ENCODE data around the gene UNKL.
"Not testable (repeated sequence)": the region's sequence is repeated elsewhere in the genome, so short reads cannot be mapped to it uniquely, and the experiment has no call there.

The UNKL gene

DNA sequence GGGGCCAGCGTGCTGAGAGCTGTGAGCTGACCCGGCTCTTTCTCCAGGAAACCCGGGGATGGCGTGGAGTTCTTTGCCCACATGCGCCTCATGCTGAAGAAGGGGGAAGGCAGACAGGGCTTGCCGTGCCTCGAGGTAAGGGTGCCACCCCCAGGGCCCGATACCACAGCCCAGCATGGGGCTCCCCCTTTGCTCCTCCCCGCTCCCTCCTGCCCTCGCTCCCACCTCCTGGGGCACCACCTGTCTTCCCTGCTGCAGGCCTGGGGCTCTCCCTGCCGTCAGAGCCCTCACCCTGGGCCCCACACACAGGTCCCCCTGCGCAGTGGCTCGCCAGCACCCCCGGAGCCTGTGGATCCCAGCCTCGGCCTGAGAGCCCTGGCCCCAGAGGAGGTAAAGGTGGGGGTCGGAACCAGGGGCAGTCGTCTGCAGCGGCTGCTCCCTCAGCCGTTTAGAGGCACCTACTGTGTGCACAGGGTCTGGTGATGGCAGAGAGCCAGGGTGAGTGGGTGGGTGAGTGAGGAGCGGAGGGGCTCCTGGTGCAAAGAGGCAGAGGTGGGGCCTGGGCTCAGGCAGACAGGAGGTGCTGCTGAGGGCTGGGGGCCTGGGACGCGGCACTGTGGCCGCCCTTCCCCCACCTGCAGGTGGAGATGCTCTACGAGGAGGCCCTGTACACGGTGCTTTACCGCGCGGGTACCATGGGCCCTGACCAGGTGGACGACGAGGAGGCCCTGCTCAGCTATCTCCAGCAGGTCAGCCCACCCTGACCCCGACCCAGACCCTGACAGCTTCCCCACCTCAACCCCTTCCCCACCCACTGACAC is 75.4 kb downstream of the UNKL start:
- DNase-seq (ENCODE audit: low read depth) = no peak

DNA sequence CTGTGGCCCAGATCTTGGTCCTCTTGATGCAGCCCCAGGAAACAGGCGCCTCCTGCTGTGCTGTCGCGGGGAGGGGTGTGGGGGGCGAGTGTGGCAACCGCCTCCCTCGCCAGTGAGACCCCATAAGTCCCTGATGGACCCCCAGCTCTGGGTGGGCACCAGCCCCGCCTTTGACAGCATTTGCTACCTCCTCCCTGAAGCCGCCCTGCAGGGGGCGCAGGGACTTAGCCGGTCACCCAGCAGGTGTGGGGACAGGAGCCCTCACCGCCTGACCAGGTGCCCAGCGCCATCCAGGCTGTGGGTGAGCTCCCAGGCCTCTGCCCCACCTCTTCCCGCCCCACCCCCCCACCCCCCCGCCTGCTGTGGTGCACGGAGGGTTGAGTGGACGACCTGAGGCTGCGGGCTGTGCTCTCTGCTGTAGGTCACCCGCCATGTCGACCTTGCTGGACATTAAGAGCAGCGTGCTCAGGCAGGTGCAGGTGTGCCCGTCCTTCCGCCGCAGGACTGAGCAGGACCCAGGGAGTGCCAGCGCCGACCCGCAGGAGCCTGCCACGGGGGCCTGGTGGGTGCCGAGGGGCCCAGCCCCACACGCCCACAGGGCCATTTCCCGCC is 76.3 kb downstream of the UNKL start:
- no peak for DNase-seq (ENCODE audit: low read depth)

DNA sequence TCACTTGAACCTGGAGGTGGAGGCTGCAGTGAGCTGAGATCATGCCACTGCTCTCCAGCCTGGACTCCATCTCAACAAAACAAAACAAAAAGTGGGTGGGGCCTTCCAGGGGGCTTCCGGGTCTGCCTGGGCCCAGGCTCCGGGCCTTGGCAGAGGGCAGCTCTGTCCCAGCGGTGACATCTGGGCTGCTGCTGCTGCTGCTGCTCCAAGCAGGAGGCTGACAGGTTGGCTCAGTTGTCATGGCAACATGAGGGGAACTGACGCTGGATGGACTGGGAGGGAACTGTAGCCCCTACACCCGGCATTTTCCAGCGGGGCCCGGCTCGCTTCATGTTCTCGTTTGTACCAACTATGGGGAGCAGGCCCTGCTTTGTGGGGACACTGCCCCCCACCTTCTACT is 77.0 kb downstream of the UNKL start:
- no peak for DNase-seq (ENCODE audit: low read depth)

DNA sequence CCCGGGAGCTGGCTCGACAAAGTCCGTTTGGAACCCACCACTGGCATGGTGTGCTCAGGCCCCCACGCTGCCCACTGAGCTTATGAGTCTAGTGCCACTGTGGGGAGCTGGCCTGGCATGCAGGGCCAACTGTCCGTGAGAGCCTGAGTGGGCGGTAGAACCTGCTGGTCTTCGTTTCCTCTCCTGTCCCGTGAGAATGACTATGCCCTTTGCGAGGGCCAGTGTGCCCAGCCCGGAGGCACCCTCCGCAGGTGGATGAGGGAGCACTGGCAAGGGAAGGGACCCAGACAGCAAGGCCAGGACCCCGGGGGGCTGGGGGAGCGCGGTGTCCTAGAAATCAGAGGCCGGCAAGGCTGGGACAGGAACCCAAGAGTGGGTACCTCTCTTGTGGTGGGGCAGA is 77.9 kb downstream of the UNKL start:
- DNase-seq (ENCODE audit: low read depth) = no peak

DNA sequence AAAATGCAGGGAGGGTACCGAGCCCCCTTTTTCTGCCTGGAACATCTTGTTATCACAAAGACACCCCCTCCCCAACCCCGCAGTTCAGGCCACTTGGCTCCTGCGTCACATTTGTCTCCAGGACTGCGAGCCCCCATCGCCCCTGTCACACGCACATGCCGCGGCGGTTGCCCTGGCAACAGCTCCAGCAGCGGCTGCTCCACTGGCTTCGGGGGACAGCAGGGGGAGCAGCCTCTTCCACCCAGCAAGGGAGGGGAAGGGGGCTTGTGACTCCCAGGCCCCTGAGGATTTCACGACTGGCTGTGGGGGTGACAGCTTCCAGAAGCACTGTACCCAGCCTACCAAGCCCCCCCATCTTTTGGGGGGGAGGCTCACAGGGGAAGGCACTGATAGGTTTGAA is 78.5 kb downstream of the UNKL start:
- no peak for DNase-seq (ENCODE audit: low read depth)

DNA sequence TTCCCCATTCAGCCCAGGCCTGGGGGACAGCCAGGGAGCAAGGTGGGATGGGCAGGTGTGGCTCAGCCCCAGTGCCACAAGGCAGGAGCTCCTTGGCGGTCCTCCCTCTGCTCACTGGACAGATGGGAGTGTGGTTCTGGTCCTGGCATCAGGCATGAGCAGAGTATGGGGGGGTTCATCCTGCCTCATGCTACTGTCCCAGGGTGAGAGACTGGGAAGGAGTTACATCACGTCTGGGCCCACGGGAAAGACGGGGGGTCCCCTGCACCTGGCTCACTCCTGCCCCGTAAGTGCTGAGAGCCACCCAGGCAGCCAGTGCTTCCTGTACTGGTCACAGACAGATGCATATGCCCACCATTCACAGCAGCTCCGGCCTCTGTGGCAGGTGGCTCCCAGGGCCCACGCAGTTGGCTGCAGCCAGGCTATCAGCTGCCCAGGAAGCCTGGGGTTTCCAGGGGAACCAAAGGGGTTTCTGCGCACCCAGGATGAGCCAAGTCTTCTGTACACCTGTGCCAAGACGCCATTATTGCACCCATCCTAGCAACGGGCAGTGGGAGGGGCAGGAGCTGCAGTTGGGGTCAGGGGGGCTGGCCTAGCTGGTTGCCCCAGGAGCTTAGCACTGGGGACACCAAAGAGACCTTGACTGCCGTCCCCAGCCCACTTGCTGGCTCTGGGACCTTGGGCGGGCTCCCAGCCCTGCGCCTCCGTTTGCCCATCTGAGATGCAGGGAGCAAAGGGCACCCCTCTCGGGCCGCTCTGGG is 79.1 kb downstream of the UNKL start:
- DNase-seq (ENCODE audit: low read depth) = no peak

DNA sequence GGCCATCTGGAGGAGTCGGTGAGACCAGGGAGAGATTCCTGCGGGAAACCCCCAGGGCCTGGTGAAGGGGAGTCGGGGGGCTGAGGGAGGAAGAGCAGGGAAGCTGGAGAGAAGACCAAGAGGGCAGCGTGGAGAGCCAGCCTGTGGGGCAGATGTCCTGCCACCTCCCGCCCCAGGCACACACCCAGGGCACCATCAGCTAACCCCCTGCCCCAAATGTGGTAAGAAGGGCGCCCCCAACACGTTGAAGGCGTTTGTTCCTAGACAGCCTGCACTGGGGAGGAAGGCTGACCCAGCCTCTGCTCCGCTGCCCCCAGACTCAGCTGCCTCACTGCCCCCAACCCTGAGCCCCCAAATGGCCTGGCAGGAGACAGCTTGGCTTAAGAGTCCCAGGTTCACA is 79.8 kb downstream of the UNKL start:
- DNase-seq (ENCODE audit: low read depth) = no peak

DNA sequence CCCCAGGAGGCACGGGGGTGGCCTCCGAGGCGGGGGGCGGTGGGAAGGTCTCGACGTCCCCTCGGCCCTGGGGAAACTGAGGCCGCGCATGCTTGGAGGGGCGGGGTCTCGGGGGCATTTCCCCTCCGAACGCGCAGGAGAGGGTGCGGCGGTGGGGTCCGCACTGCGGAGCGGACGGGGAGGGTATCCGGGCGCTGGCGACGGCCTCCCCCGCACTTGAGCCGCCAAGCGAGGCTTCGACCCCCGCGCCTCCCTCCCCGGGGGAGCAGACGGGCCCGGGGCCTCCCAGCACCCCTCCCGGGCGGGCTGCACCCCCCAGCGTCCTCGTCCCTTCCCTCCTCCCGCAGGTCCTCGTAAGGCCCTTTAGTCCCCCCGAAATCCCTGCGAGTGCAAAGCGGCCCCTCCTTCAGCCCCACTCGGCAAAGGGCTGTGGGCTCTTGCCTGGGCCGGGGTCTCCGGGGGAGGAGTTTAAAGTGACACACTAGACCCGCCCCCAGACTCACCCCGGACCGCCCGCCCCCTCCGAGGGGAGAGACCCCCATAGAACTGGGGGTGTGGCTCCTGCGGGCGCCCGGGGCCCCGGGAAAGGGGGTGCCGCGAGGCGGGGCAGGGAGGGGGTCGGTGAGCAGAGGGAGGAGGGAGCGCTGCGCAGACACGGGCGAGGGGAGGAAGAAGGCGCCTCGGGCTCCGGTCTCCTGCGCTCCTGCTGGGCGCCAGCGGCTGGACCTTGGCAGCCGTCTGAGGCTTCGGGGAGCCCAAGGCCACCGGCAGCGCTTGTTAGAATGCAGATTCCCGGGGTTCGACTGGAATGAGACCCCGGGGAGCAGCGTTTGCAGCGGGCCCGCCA is 80.4 kb downstream of the UNKL start:
- no peak for DNase-seq (ENCODE audit: low read depth)

DNA sequence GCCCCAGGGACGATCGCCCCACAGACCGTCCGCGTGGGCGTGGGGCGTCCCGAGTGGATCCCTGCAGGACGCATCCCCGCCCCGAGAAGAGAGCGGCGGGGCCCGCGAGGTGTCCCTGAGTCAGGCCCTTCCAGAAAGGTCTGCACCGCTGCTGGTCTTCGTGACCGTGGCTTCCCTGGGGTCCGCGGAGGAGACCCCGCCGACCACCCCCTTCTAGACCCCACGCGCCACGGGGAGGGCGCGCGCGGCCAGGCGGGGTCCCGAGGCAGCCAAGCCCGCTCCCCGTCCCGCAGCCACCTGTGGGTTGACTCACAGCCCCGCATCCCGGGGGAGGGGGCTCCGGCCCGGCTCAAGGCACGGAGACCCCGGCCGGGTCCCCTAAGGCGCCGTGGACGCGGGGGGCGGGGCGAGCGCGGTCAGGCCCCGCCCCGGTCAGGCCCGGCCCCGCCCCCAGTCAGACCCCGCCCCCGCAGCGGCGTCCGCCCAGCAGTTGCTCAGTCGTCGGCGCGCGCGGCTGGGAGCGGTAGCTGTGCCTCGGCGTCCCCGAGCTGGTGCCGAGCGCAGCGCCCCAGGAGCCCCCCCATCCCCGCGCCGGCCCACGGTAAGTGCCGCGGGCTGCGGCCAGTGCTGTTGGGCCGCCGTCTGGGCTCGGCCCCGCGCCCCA is 81.2 kb downstream of the UNKL start, which contains the start of gene BAIAP3:
Gene BAIAP3, plus strand, starts transcription at position 497 of the 664 bp plus-strand sequence. CDS start 4,905 bp downstream, outside the sequence.
- DNase-seq (ENCODE audit: low read depth) = peak; percentile 34

DNA sequence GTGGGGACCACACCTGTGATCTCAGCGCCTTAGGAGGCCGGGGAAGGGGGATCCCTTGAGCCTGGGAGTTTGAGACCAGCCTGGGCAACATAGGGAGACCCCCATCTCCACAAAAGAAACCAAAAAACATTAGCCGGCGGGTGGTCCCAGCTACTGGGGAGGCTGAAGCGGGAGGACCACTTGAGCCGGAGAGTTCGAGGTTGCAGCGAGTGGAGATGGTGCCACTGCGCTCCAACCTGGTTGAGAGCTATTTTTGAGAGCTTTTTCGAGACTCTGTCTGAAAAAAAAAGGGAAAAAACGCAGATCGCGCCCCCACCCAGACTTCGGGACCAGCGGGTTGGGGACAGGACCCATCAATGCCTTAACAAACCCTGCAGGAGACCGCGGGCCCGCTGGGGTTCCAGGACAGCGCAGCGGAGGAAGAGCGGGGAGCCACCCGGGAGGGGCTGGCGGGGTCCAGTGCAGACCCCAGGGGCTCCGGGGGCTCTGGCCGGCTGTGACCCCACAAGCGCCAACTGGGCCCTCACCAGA is 81.8 kb downstream of the UNKL start:
- DNase-seq (ENCODE audit: low read depth) = no peak

DNA sequence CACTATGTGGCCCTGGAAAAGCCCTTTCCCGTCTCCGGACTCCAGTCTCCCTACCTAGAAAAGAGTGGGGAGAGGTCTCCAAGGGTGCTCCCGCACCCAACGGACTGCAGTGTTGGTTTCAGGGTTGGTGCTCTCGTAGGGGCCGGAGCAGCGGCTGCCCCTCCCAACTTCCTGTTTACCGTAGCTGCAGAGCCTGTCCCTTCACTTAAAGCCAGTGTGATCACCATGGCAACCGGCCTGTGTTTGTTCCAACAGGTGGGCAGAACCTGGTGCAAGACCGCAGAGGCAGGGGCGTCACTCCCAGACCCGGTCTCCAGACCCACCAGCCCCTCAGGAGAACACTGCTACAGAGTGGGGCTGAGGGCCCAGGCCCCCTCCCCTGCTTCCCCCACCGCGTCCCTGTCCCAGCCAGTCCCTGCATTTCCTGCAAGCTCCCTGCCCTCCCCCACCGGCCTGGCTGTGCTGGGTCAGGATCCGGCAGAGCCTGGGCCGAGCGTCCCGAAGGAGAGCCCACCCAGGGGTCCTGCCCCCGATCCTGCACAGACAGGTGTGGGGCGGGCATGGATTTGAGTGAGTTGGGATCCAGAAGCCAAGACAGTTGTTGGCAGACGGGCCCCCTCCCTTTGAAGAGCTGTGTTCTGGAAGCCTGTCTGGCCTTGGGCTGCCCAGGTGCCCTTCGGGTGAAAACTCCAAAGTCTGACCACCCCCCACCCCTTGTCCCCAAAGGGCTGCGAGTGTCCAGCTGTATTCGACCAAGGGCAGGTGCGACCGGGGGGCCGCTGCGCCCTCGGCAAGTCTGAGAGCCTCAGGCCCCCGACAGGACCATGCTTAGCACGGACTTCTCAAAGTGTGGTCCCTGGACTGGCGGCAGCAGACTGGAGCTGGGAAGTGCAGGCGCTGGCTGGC is 82.5 kb downstream of the UNKL start:
- DNase-seq (ENCODE audit: low read depth) = no peak

DNA sequence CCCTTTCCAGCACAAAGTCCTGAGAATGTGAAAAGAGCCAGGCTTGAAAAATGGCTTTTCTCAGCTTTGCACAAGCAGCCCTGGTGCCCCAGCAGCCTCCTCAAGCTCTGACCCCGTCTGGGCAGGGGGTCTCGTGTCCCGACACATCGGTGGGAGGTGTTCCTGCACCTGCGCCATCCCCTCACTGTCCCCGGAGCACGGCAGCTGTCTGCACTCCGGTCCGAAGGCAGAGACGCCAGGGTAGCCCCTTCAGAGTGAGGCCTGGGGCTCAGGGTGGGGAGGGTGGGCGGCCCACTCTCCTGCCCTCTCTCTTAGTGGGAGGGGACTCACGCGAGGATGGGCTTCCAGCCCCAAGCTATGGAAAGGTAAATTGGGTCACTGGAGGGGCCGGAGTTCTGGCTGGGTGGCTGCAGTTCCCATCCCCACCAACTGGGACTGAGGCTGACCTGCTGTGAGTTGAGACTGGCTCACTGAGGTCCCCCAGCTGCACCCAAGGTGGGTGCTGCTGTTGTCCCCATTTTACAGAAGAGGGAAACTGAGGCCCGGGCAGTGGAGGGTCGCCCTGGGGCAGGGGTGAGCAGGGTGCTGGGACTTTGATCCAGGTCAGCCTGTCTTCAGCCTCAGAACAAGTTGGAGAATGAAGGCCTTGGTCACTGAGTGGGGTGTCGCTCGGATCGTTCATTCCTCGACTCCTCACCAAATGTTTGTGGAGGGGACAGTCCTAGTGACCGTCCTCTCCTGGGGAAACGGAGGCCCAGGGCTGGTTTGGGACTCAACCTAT is 83.4 kb downstream of the UNKL start:
- DNase-seq (ENCODE audit: low read depth) = no peak

DNA sequence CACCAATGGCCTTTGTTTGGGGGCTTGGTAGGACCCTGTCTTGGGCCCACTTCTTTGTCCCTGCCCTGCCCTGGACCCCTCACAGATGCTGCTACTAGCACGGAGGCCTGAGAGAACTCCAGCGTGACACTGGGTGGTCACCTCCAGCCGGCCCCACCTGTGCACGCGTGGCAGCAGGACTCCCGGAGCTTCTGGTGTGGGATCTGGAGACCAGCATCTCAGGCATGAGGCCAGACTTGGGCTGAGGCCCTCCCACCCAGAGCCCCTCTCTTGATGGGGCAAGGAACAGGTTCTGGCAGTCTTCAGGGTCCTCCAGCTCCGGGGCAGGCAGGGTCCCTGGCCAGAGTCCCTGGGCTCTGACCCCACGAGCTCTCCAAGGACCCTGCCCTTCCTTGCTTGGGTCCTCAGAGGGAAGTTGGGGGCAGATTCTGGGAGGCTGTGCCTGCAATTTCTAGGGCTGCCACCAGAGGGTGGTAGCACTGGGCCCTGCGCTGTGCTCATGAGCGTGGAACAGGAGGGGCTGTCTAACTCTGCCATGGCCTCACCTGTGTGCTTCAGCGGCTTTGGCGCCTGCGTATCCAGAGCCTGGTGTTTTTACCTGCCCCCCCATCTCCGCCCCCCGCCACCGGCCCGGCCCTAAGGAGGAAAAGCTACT is 84.1 kb downstream of the UNKL start:
- DNase-seq (ENCODE audit: low read depth) = no peak

DNA sequence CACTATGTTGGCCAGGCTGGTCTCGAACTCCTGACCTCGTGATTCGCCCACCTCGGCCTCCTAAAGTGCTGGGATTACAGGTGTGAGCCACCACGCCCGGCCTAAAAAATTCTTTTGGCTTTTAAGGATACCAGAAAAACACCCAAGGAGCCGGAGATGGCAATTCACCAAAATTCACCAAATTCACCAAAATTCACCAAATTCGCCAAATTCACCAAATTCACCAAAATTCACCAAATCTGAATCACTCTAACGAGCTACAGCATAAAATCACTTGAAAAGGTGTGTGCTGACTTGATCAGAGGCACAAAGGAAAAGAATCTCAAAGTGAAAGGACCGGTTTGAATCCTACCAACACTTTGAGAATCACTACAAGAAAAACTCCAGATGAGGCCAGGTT is 85.5 kb downstream of the UNKL start:
- not testable (repeated sequence) for DNase-seq (ENCODE audit: low read depth)

DNA sequence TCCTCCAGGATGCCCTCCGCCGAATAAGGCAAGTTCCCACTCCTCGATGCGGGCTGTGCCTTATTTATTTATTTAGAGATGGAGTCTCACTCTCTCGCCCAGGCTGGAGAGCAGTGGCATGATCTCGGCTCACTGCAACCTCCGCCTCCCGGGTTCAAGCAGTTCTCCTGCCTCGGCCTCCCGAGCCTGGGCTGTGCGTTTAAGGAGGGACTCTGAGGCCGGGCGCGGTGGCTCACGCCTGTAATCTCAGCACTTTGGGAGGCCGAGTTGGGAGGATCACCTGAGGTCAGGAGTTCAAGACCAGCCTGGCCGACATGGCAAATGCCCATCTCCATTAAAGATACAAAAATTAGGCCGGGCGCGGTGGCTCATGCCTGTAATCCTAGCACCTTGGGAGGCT is 86.4 kb downstream of the UNKL start:
- DNase-seq (ENCODE audit: low read depth) = not testable (repeated sequence)

DNA sequence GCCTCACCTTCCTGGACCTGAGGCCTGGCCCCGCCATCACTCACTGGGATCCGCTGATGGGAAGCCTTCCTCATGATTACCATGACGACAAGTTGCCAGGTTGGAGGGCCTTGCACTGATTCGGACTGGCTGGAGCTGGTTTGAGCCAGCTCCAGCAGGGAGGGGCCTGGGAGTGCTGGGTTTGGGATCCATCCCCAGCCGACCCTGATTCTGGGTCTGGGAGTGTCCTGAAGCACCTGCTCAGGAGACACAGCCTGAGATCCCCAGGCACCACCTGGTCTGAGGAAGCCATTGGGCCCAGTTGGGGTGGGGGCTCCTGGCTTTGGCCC is 86.9 kb downstream of the UNKL start:
- DNase-seq (ENCODE audit: low read depth) = no peak

DNA sequence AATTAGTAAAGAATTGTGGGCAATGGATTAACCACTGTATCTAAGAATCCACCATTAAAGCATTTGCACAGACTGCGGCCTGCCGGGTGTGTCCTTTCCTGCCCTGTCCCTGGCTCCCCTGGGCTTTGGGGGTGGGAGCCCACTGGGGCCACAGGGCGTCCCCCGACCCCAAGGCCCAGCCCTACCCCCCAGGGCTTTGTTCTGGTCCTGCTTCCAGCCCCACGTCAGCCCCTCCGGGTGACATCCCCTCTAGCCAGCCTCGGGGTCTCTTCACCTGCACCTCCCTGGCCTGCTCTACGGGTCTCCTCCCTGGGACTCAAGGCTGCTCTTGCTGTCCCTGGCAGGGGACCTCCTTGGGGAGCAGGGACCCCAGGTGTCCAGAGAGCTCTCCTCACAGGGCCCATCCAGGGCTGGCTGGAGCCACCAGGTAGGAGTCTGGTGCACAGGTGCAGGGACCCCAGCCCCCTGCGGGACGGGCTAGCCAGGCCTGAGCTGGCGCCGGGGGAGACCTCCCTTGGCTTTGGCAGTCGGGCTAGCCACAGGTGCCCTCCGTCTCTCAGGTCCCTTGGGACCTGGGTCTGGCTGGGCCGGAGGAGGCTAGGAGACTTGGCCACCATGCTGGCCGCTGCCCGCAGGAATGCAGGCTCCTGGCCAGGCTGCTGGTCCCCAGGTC is 87.4 kb downstream of the UNKL start:
- no peak for DNase-seq (ENCODE audit: low read depth)

DNA sequence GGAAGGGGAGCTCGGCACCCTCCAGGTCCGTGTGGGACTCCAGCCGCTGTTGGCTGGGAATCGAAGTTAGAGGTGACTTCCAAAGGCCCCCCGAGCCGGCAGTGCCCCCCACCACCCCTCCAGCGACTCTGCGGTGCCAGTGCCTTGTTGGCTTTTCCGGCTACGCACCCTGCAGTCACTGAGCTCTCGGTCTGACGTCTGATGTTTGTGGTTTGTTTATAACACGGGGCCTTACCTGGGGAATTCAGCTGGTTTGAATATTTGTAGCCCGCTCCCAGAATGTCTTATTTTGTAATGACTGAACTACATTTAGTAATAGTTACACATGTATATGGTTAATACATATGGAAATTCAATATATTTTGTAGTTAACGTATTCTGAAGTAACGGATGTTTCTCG is 88.1 kb downstream of the UNKL start:
- DNase-seq (ENCODE audit: low read depth) = no peak
